C4-2B (cell line): ENCODE data around the gene CRAMP1.

Experiments
- ZFX ChIP-seq: fragments of 450-650 bp; IDR thresholded peaks from 2 replicates; pipeline ENCODE4 v1.6.1; 2017
- TF ChIP-seq, protein P1 (sequence below): fragments of 450-650 bp; conservative IDR thresholded peaks from 2 replicates; pipeline ENCODE4 v1.5.1; 2017; ENCODE audit warnings: mild to moderate bottlenecking

DNA sequence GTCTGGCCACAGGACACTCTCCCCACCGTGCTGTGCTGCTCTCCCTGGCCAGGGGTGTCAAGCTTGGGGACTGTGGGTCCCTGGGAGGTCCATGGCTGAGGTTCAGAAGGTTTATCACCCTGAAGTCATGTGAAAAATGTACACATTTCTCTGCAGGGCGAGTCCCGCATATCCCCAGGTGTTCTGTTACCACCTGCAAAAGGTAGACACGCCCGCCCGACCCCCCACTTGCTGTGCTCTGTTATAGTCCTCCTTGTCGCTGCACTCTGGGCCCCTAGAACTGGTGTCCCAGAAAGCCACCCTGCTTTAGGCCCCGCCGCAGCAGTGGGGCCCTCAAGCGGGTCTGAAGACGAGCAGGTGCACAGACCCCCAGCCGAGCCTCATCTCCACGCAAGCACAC, 77.7 kb downstream of the CRAMP1 start:
- TF ChIP-seq, protein P1, sequence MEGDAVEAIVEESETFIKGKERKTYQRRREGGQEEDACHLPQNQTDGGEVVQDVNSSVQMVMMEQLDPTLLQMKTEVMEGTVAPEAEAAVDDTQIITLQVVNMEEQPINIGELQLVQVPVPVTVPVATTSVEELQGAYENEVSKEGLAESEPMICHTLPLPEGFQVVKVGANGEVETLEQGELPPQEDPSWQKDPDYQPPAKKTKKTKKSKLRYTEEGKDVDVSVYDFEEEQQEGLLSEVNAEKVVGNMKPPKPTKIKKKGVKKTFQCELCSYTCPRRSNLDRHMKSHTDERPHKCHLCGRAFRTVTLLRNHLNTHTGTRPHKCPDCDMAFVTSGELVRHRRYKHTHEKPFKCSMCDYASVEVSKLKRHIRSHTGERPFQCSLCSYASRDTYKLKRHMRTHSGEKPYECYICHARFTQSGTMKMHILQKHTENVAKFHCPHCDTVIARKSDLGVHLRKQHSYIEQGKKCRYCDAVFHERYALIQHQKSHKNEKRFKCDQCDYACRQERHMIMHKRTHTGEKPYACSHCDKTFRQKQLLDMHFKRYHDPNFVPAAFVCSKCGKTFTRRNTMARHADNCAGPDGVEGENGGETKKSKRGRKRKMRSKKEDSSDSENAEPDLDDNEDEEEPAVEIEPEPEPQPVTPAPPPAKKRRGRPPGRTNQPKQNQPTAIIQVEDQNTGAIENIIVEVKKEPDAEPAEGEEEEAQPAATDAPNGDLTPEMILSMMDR = no peak
- TF ChIP-seq ZFX = no peak
